Germinal center (tissue), 1 donor: Measurements from ENCODE around the gene GNAT3.

ENCODE experiments used
- DNase-seq: peaks from one replicate; pipeline ENCODE4 v3.0.0; 2012; ENCODE audit warnings: mixed read lengths, low spot score

Gene GNAT3

DNA sequence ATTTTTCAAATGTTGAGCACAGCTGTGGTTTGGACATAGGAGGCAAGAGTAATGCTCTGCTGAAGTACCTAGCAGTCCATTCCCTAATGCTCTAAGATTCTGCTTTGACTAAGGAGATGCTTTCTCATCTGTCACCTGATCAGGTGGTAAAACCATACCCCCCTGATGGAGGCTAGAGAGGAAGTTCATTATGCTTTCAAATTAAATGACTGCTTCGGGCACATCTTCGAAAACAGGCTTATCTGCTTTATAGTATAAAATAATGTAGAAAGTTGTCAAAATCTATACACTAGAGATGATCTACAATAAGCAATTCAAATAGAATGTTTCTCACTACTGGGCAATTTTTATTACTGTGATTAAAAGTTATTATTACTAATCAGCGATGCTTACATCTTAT lies at the start of gene GNAT3:
TSS of gene GNAT3 (minus strand) at position 101 of the 400 bp plus-strand sequence. CDS start 138 bp downstream, outside the sequence.
- no peak for DNase-seq

DNA sequence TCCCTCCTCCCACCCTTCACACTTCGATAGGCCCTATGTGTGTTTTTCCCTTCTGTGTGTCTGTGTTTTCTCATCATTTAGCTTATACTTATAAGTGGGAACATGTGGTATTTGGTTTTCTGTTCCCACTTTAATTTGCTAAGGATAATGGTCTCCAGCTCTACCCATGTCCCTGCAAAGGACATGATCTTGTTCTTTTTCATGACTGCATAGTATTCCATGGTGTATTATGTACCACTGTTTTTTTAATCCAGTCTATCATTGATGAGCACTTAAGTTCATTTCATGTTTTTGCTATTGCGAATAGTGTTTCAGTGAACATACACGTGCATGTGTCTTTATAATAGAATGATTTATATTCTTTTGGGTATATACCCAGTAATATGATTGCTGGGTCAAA lies 46.3 kb upstream of the GNAT3 start:
- no peak for DNase-seq

- no peak for DNase-seq
Measured at GRCh38 chr7:80552031-80552694, 40.3 kb upstream of the GNAT3 start.

GRCh38 chr7:80550005-80550404 lies 38.1 kb upstream of the GNAT3 start:
- no peak for DNase-seq

- DNase-seq: no peak
Measured at GRCh38 chr7:80548840-80549530, 37.1 kb upstream of the GNAT3 start.

GRCh38 chr7:80542398-80542797 lies 30.5 kb upstream of the GNAT3 start:
- no peak for DNase-seq

GRCh38 chr7:80540836-80541235 lies 29.0 kb upstream of the GNAT3 start:
- no peak for DNase-seq

- no peak for DNase-seq
Measured at GRCh38 chr7:80537091-80537490, 25.2 kb upstream of the GNAT3 start.

DNA sequence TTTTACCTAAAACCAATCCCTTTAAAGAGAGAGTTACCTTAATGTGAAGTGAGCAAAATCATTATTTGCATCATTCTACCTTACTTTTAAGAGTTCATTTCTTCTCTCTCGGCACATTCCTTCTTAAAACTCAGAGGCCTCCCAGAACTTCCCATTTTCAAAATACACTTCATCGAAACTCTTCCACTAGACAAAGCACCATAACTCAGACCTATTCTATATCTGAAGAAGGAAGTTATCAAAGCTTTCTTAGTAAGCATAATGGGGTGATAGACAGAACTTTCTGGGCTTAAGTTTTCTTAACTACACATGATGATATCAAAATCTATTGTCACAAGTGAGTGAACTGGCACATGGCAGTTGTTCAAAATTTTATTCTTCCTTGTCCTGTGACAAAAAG lies 24.6 kb upstream of the GNAT3 start:
- DNase-seq: no peak

GRCh38 chr7:80533287-80533686 lies 21.4 kb upstream of the GNAT3 start:
- DNase-seq: no peak

- DNase-seq: no peak
Measured at GRCh38 chr7:80532153-80532552, 20.3 kb upstream of the GNAT3 start.

- DNase-seq: no peak
Measured at GRCh38 chr7:80530136-80530535, 18.3 kb upstream of the GNAT3 start.

GRCh38 chr7:80529362-80529761 lies 17.5 kb upstream of the GNAT3 start:
- DNase-seq: no peak

- no peak for DNase-seq
Measured at GRCh38 chr7:80528689-80529088, 16.8 kb upstream of the GNAT3 start.

GRCh38 chr7:80526472-80526871 lies 14.6 kb upstream of the GNAT3 start:
- DNase-seq: no peak

DNA sequence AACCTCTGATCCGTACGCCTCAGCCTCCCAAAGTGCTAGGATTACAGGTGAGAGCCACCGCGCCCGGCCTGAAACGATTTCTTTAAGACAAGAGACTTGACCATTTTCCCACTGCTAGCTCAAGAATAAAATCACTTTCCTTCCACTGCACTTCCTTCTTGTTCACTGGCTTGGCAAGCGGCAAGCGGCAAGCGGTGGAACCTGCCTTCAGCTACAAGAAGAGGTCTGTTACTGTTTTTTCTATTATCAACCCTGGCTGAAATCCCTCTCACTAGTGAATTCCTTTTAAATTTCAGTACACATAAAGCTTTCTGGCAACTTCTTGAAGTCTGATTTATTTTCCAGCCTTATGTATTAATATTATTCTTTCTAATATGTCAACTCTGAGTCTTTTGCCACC lies 12.8 kb upstream of the GNAT3 start:
- DNase-seq: no peak

DNA sequence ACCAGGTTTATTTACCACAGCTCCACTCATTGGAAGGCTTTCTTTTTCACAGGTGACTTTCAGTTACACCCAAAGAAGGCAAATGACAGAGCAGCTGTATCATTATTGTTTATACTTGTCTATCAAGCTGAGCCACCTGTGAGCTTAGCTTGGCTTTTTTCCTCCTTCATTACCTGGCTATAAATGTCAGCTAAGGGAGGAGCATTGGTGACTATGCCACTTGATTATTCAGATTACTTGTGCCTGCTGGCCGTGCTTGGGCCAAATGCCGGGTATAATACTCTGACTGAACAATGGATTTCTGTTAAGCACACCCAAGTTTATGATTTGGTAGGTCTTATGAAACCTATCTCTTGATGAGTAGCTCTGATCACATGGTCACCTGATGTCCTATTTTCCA lies 9.9 kb upstream of the GNAT3 start:
- no peak for DNase-seq

GRCh38 chr7:80520199-80520598 lies 8.3 kb upstream of the GNAT3 start:
- no peak for DNase-seq

DNA sequence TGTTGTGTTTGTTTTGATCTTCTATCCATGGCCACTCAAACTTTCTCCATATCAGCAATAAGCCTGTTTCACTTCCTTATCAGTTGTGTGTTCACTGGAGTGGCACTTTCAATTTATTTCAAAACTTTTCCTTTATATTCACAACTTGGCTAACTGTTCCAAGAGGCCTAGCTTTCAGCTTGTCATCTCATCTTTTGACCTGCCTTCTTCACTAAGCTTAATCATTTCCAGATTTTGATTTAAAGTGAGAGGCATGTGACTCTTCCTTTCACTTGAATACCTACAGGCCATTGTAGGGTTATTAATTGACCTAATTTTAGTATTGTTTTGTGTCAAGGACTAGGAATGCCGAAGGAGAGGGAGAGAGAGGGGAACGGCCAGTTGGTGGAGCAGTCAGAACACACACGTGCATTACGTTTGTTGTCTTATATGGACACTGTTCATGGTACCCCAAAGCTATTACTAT lies 5.5 kb upstream of the GNAT3 start:
- DNase-seq: no peak

DNA sequence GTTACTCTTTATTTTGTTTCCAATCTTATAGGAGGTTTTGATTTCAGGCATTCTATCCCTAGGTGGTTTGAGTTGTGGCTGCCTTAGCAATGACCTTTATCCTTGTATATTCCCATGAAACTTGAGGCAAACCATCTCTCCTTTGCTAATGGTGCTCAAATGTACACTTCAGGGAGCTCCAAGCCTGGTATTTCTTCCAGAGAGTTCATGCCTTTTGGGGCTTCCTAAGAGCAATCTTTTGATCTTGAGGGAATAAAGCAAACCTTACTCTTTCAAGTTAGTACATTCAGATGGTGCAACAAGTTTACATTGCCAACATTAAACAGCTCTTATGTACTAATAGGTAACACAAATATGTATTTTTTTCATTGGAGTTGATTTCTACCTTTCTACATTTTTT lies 3.4 kb upstream of the GNAT3 start:
- DNase-seq: no peak

DNA sequence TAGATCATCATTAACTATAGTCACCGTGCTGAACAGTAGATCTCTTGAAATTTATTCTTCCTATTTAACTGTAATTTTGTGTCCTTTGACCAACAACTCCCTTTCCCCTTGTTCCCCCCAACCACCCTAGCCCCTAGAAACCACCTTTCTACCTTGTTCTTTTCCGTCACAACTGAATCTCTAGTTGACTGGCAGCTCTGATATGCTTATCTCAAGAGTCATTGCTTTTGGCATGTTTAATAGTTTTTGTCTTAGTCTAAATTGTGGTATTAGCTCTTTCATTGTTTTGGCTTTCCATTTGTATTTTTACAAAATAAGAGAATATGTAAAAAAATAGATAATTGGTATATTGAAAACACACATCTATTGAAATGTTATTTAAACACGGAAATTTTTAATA lies 1.8 kb downstream of the GNAT3 start:
- no peak for DNase-seq

- DNase-seq: no peak
Measured at GRCh38 chr7:80508440-80508839, 3.4 kb downstream of the GNAT3 start.

DNA sequence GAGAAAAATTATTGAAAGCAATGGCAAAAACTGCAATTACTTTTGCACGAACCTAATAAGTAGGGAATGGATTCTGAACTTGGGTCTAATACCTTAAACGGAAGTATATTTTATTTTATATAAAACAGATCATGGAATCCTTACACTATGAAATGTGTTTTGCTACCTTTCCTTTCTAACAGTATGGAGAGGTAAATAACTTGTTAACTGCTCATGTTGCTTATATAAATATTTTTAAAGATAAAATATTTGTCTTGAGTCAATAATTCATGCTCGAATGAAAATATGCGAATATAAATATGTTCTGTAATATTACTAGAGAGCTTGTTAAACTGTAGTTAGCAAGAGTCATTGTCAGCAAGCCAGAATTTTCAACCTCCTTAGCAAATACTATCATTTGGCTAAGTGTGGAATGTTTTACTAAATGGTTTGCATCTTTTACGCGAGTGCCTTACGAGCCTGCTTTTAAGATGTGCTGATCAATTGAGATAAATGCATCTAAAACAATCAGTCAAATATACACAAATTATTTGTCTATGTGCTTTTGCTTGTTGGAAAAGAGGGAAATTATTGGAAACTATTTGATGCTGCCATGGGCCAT lies 5.9 kb downstream of the GNAT3 start:
- DNase-seq: no peak
